Measurements from ENCODE around the gene USP40. TPM values are rescaled to one million over a fixed set of nuclear protein-coding genes. Genes with fewer than 3 reads are reported as not detected.

The USP40 gene
- total RNA-seq, 1 experiment from 2014 or later: 34.9 TPM

DNA sequence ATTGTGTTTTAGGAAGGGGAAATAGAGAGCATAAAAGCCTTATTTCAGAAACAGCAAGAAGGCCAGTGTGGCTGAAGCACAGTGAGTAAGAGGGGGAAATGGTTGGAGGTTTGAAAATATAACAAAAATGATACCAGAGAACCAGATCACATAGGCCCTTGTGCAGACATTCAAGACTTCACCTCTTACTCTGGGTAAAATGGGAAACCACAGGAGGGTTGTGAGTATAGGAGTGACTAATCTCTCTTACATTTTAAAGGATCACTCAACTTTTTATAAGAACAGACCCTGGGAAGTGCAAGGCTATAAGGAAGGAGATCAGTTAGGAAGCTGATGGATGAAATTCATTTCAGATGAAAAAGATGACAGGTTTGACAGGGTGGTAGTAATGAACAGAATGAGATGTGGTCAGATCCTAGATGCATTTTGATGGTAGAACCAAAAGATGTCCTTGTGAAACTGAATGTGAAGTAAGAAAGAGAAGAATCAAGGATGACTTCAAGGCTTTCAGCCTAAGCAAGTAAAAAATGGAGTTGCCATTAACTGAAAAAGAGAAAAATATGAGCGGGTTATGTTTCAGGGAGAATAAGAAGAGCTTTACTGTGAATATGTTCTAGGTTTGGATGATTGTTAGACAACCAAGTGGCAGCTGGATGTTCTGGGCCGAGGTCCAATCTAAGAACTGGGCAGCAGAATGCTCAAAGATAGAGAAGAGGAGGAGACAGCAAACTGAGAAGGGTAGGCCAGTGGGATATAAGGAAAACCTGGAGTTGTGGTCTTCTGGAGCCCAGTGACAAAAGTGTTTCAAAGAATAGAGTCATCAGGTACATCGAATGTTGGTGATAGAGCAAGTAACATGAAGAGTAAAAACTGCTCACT, 65.1 kb downstream of the USP40 start:
- no TSS peak for BruUV-seq (replicated peaks)
- no peak for ATAC-seq
- Histone ChIP-seq H3K9me2 (ENCODE audit: insufficient read depth) (no peaks in the 10 kb centered on the region), H3K27me3 (ENCODE audit: insufficient read depth, low read length) (no peaks in the 10 kb centered on the region), H4K20me1 (ENCODE audit: insufficient read depth) (no peaks in the 10 kb centered on the region), H3K4me1 (ENCODE audit: control insufficient read depth in 1 of 2, insufficient read depth in 2 of 2, low read length in 2 of 2) (no peaks in the 10 kb centered on the region), H3K79me2 (ENCODE audit: insufficient read depth, low read length) (no peaks in the 10 kb centered on the region), H3K36me3 (ENCODE audit: control insufficient read depth in 1 of 2, insufficient read depth in 2 of 2, low read length in 2 of 2) (peaks cover 2 to 6% of the 10 kb centered on the region in 2 experiments; a peak in 1 of 4 replicates), H3K27ac (ENCODE audit: low read depth, low read length) (no peak overlapping the region), H2AFZ (ENCODE audit: low read depth, low read length, poor library complexity, severe bottlenecking) (no peak overlapping the region), H3K9me3 (ENCODE audit: control insufficient read depth in 1 of 2, insufficient read depth in 1 of 2, low read depth in 1 of 2, low read length in 2 of 2) (0 out of 4 replicates have a peak, but pooled peaks cover 0 to 5% of the 10 kb centered on the region in 2 experiments), H3K4me3 (replicated peaks in 1 of 2; ENCODE audit: low read depth in 1 of 2, low read length in 2 of 2) (no peak overlapping the region), H3K9ac (ENCODE audit: low read length) (no peak overlapping the region), H3K4me2 (ENCODE audit: low read length) (no peak overlapping the region)
- ChIA-PET RAD21 (ENCODE audit: low non-redundant PET in 1 of 2, low total read pairs in 2 of 2, uncharacterized antibody in 2 of 2, unreplicated experiment in 2 of 2) (no interaction called here), POLR2A (no interaction called here), CTCF (no interaction called here)
- no peak for DNase-seq (ENCODE audit: low read depth, low spot score)
- TF ChIP-seq POLR2A (IDR thresholded peaks at IDR 0.05; ENCODE audit: borderline replicate concordance, extremely low read depth, insufficient read depth, insufficient read length): no peak
- TF ChIP-seq JUND (IDR thresholded peaks at IDR 0.05): no peak
- TF ChIP-seq ZNF274 (IDR thresholded peaks at IDR 0.05; ENCODE audit: low read depth, low read length): no peak
- TF ChIP-seq SP1 (IDR thresholded peaks at IDR 0.05; ENCODE audit: low read depth): no peak
- TF ChIP-seq EZH2phosphoT487 (IDR thresholded peaks at IDR 0.05; ENCODE audit: borderline replicate concordance): no peak
- no peak for TF ChIP-seq SIN3A (IDR thresholded peaks at IDR 0.05; ENCODE audit: low read depth)
- TF ChIP-seq ELF1 (IDR thresholded peaks at IDR 0.05; ENCODE audit: borderline replicate concordance, low read depth): no peak
- no peak for TF ChIP-seq TCF7L2 (IDR thresholded peaks at IDR 0.05; ENCODE audit: borderline replicate concordance, extremely low read depth, insufficient read depth, insufficient read length)
- no peak for TF ChIP-seq SRF (IDR thresholded peaks at IDR 0.05; ENCODE audit: low read depth)
- no peak for TF ChIP-seq YY1 (IDR thresholded peaks at IDR 0.05; ENCODE audit: extremely low read depth, insufficient replicate concordance, low read depth, low read length)
- TF ChIP-seq POLR2AphosphoS5 (IDR thresholded peaks at IDR 0.05; ENCODE audit: low read depth, low read length): no peak
- TF ChIP-seq FOSL1 (IDR thresholded peaks at IDR 0.05; ENCODE audit: low read depth): no peak
- TF ChIP-seq, protein P1, sequence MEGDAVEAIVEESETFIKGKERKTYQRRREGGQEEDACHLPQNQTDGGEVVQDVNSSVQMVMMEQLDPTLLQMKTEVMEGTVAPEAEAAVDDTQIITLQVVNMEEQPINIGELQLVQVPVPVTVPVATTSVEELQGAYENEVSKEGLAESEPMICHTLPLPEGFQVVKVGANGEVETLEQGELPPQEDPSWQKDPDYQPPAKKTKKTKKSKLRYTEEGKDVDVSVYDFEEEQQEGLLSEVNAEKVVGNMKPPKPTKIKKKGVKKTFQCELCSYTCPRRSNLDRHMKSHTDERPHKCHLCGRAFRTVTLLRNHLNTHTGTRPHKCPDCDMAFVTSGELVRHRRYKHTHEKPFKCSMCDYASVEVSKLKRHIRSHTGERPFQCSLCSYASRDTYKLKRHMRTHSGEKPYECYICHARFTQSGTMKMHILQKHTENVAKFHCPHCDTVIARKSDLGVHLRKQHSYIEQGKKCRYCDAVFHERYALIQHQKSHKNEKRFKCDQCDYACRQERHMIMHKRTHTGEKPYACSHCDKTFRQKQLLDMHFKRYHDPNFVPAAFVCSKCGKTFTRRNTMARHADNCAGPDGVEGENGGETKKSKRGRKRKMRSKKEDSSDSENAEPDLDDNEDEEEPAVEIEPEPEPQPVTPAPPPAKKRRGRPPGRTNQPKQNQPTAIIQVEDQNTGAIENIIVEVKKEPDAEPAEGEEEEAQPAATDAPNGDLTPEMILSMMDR (IDR thresholded peaks at IDR 0.05 in 2 of 3, conservative IDR thresholded peaks at IDR 0.05 in 1 of 3; ENCODE audit: borderline replicate concordance in 1 of 3, insufficient read depth in 1 of 3, low read depth in 2 of 3, low read length in 2 of 3): no peak
- TF ChIP-seq, protein P2, sequence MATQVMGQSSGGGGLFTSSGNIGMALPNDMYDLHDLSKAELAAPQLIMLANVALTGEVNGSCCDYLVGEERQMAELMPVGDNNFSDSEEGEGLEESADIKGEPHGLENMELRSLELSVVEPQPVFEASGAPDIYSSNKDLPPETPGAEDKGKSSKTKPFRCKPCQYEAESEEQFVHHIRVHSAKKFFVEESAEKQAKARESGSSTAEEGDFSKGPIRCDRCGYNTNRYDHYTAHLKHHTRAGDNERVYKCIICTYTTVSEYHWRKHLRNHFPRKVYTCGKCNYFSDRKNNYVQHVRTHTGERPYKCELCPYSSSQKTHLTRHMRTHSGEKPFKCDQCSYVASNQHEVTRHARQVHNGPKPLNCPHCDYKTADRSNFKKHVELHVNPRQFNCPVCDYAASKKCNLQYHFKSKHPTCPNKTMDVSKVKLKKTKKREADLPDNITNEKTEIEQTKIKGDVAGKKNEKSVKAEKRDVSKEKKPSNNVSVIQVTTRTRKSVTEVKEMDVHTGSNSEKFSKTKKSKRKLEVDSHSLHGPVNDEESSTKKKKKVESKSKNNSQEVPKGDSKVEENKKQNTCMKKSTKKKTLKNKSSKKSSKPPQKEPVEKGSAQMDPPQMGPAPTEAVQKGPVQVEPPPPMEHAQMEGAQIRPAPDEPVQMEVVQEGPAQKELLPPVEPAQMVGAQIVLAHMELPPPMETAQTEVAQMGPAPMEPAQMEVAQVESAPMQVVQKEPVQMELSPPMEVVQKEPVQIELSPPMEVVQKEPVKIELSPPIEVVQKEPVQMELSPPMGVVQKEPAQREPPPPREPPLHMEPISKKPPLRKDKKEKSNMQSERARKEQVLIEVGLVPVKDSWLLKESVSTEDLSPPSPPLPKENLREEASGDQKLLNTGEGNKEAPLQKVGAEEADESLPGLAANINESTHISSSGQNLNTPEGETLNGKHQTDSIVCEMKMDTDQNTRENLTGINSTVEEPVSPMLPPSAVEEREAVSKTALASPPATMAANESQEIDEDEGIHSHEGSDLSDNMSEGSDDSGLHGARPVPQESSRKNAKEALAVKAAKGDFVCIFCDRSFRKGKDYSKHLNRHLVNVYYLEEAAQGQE (IDR thresholded peaks at IDR 0.05; ENCODE audit: low read depth): no peak
- intact Hi-C loops (cut with micrococcal nuclease): no loop called here

All from HCT116 (cell line).